C4-2B (cell line): Measurements from ENCODE around the gene ABHD12.

ENCODE experiments used
- H3K27ac ChIP-seq: fragments of 450-650 bp; 2 replicates; pipeline ENCODE4 v1.5.1; 2017
- CTCF ChIP-seq: fragments of 450-650 bp; conservative IDR thresholded peaks from 2 replicates; pipeline ENCODE4 v1.5.1; 2017; ENCODE audit warnings: mild to moderate bottlenecking
- ZFX ChIP-seq: fragments of 450-650 bp; IDR thresholded peaks from 2 replicates; pipeline ENCODE4 v1.6.1; 2017

The ABHD12 gene

GRCh38 chr20:25280051-25280573 is 110.5 kb downstream of the ABHD12 start:
- H3K27ac ChIP-seq: peak overlapping the region; percentile 86
- TF ChIP-seq ZFX (peak; percentile 12; the same call in 1 of the 2 replicates), CTCF (no peak)

- H3K27ac ChIP-seq: peak overlapping the region; percentile 86
- TF ChIP-seq ZFX (no peak), CTCF (no peak)
Measured at GRCh38 chr20:25279403-25279802, 111.2 kb downstream of the ABHD12 start.

- TF ChIP-seq CTCF (no peak), ZFX (no peak)
Measured at GRCh38 chr20:25278636-25279361, 111.8 kb downstream of the ABHD12 start.

GRCh38 chr20:25277941-25278521 is 112.6 kb downstream of the ABHD12 start:
- TF ChIP-seq CTCF: no peak
- TF ChIP-seq ZFX: no peak
- peak overlapping the region; percentile 86 for H3K27ac ChIP-seq

More at GRCh38 chr20:25278636-25279361, 111.8 kb downstream of the ABHD12 start:
- peak overlapping the region; percentile 86 for H3K27ac ChIP-seq

GRCh38 chr20:25277051-25277801 is 113.4 kb downstream of the ABHD12 start:
- H3K27ac ChIP-seq: peak overlapping the region; percentile 86
- TF ChIP-seq ZFX (no peak), CTCF (no peak)

- TF ChIP-seq CTCF (no peak), ZFX (no peak)
- peak overlapping the region; percentile 86; the same call in 1 of the 2 replicates for H3K27ac ChIP-seq
Measured at GRCh38 chr20:25276533-25277050, 114.0 kb downstream of the ABHD12 start.
